GM12801 (cell line): ENCODE measurements around the gene FHIP2A.

Source experiments
- TF ChIP-seq, protein P1 (sequence below): IDR thresholded peaks from one replicate; pipeline ENCODE4 v1.5.1; 2011; ENCODE audit warnings: control low read depth; ENCODE audit not compliant: insufficient read length; ENCODE audit errors: extremely low read depth

The FHIP2A gene

GRCh38 chr10:114822444-114823076 is 980 bp downstream of the FHIP2A start:
- TF ChIP-seq, protein P1, sequence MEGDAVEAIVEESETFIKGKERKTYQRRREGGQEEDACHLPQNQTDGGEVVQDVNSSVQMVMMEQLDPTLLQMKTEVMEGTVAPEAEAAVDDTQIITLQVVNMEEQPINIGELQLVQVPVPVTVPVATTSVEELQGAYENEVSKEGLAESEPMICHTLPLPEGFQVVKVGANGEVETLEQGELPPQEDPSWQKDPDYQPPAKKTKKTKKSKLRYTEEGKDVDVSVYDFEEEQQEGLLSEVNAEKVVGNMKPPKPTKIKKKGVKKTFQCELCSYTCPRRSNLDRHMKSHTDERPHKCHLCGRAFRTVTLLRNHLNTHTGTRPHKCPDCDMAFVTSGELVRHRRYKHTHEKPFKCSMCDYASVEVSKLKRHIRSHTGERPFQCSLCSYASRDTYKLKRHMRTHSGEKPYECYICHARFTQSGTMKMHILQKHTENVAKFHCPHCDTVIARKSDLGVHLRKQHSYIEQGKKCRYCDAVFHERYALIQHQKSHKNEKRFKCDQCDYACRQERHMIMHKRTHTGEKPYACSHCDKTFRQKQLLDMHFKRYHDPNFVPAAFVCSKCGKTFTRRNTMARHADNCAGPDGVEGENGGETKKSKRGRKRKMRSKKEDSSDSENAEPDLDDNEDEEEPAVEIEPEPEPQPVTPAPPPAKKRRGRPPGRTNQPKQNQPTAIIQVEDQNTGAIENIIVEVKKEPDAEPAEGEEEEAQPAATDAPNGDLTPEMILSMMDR = no peak

GRCh38 chr10:114823077-114823463 is 1.5 kb downstream of the FHIP2A start:
- TF ChIP-seq, protein P1 = no peak

GRCh38 chr10:114824391-114824790 is 2.8 kb downstream of the FHIP2A start:
- TF ChIP-seq, protein P1 = no peak

GRCh38 chr10:114825513-114826253 is 4.1 kb downstream of the FHIP2A start:
- TF ChIP-seq, protein P1 = no peak

GRCh38 chr10:114829160-114829909 is 7.8 kb downstream of the FHIP2A start:
- TF ChIP-seq, protein P1 = no peak

DNA sequence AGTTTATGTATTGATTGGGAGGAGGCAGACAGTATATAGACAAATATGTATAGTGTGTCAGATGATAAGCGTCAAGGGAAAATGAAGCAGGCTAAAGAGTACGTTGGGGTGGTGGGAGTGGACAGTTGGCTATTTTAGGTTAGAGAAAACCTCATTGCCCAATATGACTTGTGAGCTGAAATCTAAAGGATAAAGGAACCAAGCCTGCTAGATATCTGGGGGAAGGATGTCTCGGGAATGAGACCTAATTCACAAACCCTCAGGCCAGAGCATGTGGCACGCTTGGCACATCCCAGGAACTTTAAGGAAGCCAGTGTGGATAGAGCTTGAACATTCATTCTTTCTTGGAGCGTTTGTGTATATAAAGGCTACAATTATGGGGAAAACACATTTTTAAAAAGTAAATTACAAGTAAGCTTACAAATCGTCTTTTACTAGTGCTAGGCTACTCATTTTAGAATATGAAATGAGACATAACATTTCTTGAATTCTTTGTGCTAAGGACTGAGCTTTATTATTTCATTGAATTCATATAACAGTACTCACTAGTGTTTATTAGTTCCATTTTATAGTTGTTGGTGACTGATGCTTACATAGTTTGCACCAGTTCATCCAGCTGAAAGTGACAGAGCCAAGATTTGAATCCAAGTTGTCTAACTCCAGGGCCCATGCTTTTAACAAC is 9.7 kb downstream of the FHIP2A start:
- TF ChIP-seq, protein P1 = no peak

GRCh38 chr10:114837690-114838089 is 16.1 kb downstream of the FHIP2A start:
- TF ChIP-seq, protein P1 = no peak
